SK-N-MC (cell line): ENCODE data around the gene CEND1.
A peak's percentile ranks its signal among the peaks of the same experiment; 100 is the strongest.

Source experiments
- DNase-seq: peaks from one replicate; pipeline ENCODE4 v3.0.0-alpha.2; 2011; ENCODE audit warnings: low read depth, low spot score
- H3K27ac ChIP-seq: fragments of 200-600 bp; sonication (generic); 2 replicates; pipeline ENCODE4 v1.5.1; 2016; ENCODE audit warnings: mixed run types
- H3K36me3 ChIP-seq: fragments of 200-600 bp; sonication (generic); 2 replicates; pipeline ENCODE4 v1.6.1; 2017; ENCODE audit warnings: antibody characterized with exemption, low read length, mixed read lengths; ENCODE audit not compliant: insufficient read depth
- H3K4me3 ChIP-seq: fragments of 200-600 bp; sonication (generic); 2 replicates; pipeline ENCODE4 v1.5.1; 2016
- H3K9ac ChIP-seq: fragments of 200-600 bp; sonication (generic); 2 replicates; pipeline ENCODE4 v1.8.0; 2017; ENCODE audit warnings: mixed run types, mixed read lengths; ENCODE audit not compliant: insufficient read length
- H3K9me3 ChIP-seq: fragments of 200-600 bp; sonication (generic); 2 replicates; pipeline ENCODE4 v1.6.1; 2017; ENCODE audit warnings: low read depth, mild to moderate bottlenecking, antibody characterized with exemption, low read length, moderate library complexity, mixed read lengths
- EZH2 ChIP-seq: fragments of 200-600 bp; sonication (generic); IDR thresholded peaks from one replicate; pipeline ENCODE4 v1.6.1; 2017; ENCODE audit warnings: antibody characterized with exemption
- FOXP2 ChIP-seq: optimal IDR thresholded peaks from 2 replicates; pipeline ENCODE3; 2011; ENCODE audit warnings: mild to moderate bottlenecking, moderate library complexity; ENCODE audit not compliant: insufficient read depth; ENCODE audit errors: extremely low read length, control extremely low read depth
- POLR2AphosphoS5 ChIP-seq: IDR thresholded peaks from 2 replicates; pipeline ENCODE4 v1.6.1; 2012; ENCODE audit warnings: mild to moderate bottlenecking, low read depth, low read length, borderline replicate concordance

Gene CEND1

GRCh38 chr11:824942-825341, 35.1 kb upstream of the CEND1 start:
- no peak overlapping the region for H3K27ac ChIP-seq
- no peaks in the 10 kb centered on the region; the same call in 1 of the 2 replicates for H3K36me3 ChIP-seq
- TF ChIP-seq FOXP2 (no peak), EZH2 (no peak), POLR2AphosphoS5 (no peak)
- H3K4me3 ChIP-seq: no peak overlapping the region
- H3K9ac ChIP-seq: no peak overlapping the region
- H3K9me3 ChIP-seq: no peaks in the 10 kb centered on the region
- DNase-seq: no peak

GRCh38 chr11:824292-824880, 34.5 kb upstream of the CEND1 start:
- Histone ChIP-seq H3K4me3 (no peak overlapping the region), H3K27ac (no peak overlapping the region)

GRCh38 chr11:823441-824291, 33.8 kb upstream of the CEND1 start:
- Histone ChIP-seq H3K4me3 (no peak overlapping the region), H3K36me3 (no peaks in the 10 kb centered on the region; the same call in 1 of the 2 replicates), H3K27ac (no peak overlapping the region), H3K9me3 (no peaks in the 10 kb centered on the region), H3K9ac (no peak overlapping the region)
- TF ChIP-seq EZH2 (no peak), FOXP2 (no peak), POLR2AphosphoS5 (no peak)
- DNase-seq: no peak

More at GRCh38 chr11:824292-824880, 34.5 kb upstream of the CEND1 start:
- Histone ChIP-seq H3K36me3 (no peaks in the 10 kb centered on the region; the same call in 1 of the 2 replicates), H3K9me3 (no peaks in the 10 kb centered on the region), H3K9ac (no peak overlapping the region)
- TF ChIP-seq POLR2AphosphoS5 (no peak), FOXP2 (no peak), EZH2 (no peak)
- DNase-seq: no peak

GRCh38 chr11:821512-822371, 31.9 kb upstream of the CEND1 start:
- DNase-seq: no peak
- Histone ChIP-seq H3K4me3 (no peak overlapping the region), H3K9ac (no peak overlapping the region), H3K36me3 (no peaks in the 10 kb centered on the region; the same call in 1 of the 2 replicates), H3K27ac (no peak overlapping the region), H3K9me3 (no peaks in the 10 kb centered on the region)
- TF ChIP-seq FOXP2 (no peak), POLR2AphosphoS5 (no peak), EZH2 (no peak)

- H3K27ac ChIP-seq: no peak overlapping the region
- H3K9me3 ChIP-seq: no peaks in the 10 kb centered on the region
- H3K36me3 ChIP-seq: no peaks in the 10 kb centered on the region; the same call in 1 of the 2 replicates
- peak overlapping the region; percentile 83 for H3K9ac ChIP-seq
- DNase-seq: no peak
- TF ChIP-seq FOXP2: no peak
- no peak for TF ChIP-seq POLR2AphosphoS5
- TF ChIP-seq EZH2: no peak
- peak overlapping the region; percentile 88 for H3K4me3 ChIP-seq
These were observed 31.0 kb upstream of the CEND1 start for GRCh38 chr11:820655-821511.

- peak overlapping the region; percentile 83 for H3K9ac ChIP-seq
These were observed 30.2 kb upstream of the CEND1 start for GRCh38 chr11:819943-820649.

More at GRCh38 chr11:819943-820649, 30.2 kb upstream of the CEND1 start:
- no peaks in the 10 kb centered on the region; the same call in 1 of the 2 replicates for H3K36me3 ChIP-seq
- no peak for DNase-seq
- no peaks in the 10 kb centered on the region for H3K9me3 ChIP-seq
- TF ChIP-seq FOXP2 (no peak), POLR2AphosphoS5 (no peak), EZH2 (no peak)
- peak overlapping the region; percentile 88 for H3K4me3 ChIP-seq
- no peak overlapping the region for H3K27ac ChIP-seq
